T-helper 1 cell treated with Interleukin-12 subunit alpha and Interleukin-12 subunit beta and Interleukin-4 antibody, amounts not matched to agents 30 ng/mL and 1 ng/mL, for 36 hours (primary cell): ENCODE measurements around the gene CLSTN1. TPM values are rescaled to one million over a fixed set of nuclear protein-coding genes. Genes with fewer than 3 reads are reported as not detected.
"Not testable (repeated sequence)": the region's sequence is repeated elsewhere in the genome, so short reads cannot be mapped to it uniquely, and the experiment has no call there.

Experiments
- intact Hi-C: fragments of 100-400 bp; cut with micrococcal nuclease; formaldehyde crosslinking; loops from one replicate; pipeline ENCODE4 v1.15.1; 2024
- total RNA-seq: library from RNA; stranded (reverse); gene quantifications from 2 replicates; pipeline ENCODE4 v1.2.3, GENCODE V29; 2022

CLSTN1 gene
- total RNA-seq, 1 donor from 2014 or later = 102 TPM

DNA sequence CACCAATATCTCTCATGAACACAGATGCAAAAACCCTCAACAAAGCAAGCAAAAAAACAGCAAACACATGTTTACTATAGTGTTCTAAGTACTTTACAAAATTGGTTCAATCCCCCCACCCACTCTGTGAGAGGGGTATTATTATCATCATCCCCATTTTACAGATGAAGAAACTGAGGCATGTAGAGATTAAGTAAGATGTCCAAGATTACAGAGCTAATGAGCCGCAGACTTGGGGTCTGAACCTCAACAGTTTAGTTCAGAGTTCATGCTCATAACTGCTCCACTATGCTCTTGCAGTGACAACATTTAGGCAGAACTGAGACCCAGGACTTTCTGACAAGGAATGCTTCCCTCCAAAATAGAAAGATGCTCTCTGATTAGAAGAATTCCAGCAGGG lies 21.9 kb downstream of the CLSTN1 start:
- intact Hi-C loops = no loop called here

DNA sequence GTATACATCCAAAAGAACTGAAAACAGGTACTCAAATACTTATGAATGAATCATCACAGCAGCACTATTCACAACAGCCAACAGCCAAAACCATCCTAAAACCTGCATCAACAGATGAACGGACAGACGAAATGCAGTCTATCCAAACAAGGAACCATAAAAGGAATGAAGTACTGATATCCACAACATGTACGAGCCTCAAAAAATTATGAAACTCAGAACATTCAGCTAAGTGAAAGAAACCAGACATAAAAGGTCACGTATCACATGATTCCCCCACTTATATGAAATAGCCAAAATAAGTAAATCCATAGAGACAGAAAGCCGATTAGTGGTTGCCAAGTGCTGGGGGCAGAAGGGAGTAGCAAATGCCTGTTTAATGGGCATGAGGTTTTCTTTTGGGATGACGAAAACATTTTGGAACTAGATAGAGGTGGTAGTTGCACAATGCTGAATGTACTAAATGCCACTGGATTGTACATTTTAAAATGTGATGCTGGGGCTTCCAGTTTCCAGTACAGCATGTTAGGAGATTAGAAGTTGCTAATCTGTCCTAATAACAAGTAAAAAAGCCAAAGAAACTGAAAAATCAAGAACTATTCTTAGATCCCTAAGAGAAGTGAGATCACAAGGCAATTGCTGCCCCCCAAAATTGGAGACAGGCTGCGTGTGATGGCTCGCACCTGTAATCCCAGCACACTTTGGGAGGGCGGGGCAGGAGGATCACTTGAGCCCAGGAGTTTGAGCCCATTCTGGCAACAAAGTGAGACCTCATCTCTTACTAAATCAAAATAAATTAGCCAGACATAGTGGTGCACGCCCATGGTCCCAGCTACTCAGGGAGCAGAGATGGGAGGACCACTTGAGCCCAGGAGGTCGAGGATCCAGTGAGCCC lies 25.3 kb downstream of the CLSTN1 start:
- intact Hi-C loops = no loop called here

DNA sequence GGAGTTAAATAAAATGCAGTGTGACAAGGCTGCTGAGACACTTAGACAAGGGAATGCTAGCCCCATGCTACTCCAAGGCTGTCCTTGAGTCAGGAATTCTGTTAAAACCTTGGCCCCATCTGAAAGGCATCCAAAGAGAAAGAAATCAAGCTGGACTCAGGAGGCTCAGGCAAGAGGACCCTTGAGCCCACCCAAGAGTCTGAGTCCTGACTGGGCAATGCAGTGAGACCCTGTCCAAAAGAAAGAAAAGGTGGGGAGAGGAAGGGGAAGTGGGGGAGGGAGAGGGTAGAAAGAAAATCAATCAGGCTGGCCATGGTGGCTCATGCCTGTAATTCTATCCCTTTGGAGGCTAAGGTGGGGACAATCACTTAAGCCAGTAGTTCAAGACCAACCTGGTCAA lies 26.7 kb downstream of the CLSTN1 start:
- intact Hi-C loops = no loop called here

DNA sequence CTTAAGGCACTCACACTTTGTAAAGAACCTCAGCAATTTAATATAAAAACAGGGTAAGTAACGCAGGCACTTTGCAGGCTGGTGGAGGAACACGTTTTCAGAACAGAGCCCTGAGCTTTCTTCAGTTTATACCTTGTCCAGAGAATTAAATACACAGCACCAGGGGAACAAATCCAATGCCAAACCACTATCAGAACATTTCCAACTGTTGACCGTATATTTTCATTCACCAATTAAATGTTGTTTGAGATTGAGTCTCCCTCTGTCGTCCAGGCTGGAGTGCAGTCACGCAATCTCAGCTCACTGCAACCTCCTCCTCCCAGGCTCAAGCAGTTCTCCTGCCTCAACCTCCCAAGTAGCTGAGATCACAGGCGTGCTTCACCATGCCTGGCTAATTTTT lies 29.7 kb downstream of the CLSTN1 start:
- intact Hi-C loops = no loop called here

DNA sequence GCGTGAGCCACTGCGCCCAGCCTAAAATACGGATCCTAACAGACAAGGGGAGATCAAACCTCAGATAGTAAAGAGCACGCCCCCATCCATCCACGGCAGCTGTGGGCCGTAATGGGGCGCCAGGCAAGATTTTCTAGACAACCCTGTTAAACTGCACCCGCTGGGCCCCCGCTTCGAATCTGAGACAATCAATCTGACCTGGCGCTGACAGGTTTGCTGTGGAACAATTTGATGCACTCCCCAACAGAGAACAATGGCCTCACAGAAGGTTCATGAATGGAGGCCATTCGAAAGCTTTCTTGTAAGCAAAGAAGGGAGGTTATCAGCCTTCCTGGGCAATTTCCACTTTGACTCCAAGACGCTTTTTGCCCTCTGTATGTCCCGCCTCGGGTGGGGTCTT lies 30.5 kb downstream of the CLSTN1 start:
- intact Hi-C loops = no loop called here

DNA sequence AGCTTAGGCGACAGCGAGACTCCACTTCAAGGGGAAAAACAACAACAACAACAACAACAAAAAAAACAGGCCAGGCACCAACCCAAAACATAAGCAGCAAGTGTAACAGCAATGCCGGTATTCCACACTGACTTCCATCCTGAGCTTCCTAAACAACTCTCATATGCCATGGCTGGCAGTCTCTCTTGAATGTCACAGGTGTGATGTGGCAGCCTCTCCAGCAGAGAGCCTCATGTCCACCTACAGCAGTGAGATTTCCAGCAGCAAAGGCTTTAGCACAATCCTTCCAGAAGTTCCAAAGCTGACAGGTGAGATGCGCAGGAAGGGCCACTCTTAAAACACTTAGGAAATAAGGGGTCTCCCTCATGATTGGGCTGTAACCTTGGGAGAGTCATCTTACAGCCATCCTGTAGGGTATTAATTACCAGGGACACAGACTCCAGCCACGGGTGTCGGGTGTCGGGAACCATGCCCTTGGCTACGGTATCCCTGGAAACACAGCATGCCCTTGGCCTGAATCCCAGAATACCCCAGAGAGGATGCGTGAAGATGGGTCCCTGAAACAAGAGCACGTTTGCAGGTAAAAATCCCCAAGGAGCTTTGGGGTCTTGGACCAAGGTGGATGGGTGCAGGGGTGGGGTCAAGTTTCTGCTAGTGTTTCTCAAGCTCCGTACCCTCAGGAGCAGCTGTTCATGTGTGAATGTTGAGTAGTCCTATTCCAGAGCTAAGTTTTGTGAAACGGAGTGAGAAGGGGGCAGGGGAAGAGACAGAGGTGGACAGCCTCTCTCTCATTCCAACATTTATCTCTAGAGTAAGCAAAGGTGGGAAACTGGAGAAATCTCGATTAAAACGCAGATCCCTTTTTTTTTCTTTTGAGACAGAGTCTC lies 31.4 kb downstream of the CLSTN1 start:
- intact Hi-C loops = no loop called here

DNA sequence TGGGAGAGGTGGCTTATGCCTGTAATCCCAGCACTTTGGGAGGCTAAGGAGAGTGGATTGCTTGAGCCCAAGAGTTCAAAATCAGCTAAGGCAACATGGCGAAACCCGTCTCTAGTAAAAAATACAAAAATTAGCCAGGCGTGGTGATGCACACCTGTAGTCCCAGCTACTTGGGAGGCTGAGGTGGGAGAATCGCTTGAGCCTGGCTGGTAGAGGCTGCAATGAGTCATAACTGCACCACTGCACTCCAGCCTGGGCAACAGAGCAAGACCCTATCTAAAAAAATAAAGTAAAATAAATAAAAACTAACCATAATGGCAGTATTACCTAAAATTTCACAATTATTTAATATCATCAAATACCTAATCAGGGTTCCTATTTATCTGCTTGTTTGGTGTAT lies 34.1 kb downstream of the CLSTN1 start:
- intact Hi-C loops = not testable (repeated sequence)

DNA sequence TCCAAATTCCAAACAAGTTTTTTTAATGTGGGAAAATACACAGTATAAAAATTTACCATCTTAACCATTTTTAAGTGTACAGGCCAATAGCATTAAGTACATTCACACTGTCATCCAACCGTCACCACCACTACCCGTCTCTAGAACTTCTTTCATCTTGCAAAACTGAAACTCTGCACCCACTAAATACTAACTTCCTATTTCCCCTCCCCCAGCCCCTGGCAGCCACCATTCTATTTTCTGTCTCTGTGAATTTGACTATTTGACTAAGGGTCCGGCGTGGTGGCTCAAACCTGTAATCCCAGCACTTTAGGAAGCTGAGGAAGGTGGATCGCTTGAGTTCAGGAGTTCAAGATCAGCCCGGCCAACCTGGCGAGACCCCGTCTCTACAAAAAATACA lies 36.1 kb downstream of the CLSTN1 start:
- intact Hi-C loops = no loop called here

DNA sequence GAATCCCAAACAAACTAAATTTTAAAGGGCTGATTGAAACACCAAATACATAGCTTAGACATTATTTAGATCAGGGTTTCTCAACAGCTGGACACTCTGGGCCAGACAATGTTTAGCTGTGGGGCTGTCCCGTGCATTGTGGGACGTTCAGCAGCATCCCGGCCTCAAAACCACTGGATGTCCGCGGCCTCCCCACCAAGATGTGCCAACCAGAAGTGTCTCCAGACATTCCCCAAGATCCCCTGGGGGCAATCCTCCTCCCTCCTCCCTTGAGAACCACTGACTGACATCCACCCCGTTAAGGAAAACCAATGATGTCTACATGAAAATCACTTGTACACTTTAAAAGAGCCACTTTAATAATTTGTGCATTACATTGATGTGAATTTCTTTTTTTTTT lies 38.4 kb downstream of the CLSTN1 start:
- intact Hi-C loops = loop anchor here (2.0 kb wide), 2 partner anchors 159 to 247 kb away; partner anchors contain the start of gene UBE4B

DNA sequence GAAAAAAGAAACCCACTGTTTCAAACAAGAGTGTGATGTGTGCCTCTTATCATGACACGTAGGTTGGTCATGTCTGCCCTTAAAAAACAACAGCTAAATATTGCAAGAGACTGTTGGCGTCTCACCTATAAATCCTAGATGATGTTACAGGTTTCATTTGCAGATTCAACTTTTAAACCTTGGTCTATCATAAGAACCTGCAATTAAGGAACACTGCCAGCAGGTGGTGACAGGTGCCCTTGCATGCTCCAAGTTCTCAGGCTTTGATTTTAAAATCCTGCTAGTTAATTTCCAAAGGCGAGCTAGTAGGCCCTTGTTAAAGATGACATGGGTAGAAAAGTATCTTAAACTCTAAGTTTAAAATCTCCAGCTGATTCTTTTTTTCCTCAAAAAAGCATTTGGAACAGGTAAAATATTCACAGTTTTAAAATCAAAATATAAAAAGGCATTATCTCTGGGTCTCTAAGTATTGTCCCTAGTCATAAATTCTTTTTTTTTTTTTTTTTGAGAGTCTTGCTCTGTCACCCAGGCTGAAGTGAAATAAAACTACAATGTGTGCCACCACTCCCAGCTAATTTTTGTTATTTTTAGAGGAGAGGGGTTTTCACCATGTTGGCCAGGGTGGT lies 39.1 kb downstream of the CLSTN1 start:
- intact Hi-C loops = loop anchor here (1.0 to 2.0 kb wide), 8 partner anchors 16 to 644 kb away; partner anchors contain the start of genes CTNNBIP1 and UBE4B

DNA sequence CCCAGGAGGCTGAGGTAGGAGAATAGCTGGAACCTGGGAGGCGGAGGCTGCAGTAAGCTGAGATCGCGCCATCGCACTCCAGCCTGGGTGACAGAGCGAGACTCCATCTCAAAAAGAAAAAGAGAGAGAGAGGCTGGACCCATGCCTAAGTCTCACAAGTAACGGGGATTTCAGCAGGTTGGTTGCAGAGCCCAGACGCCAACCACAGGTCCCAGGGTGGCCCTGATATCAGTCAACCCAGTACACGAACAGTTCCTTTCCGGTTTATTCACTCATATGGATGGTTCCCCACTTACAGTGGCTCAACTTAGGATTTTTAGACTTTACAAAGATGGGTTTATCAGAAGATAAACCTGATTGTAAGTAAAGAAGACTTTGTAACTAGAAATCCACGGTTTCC lies 40.9 kb downstream of the CLSTN1 start:
- intact Hi-C loops = no loop called here

DNA sequence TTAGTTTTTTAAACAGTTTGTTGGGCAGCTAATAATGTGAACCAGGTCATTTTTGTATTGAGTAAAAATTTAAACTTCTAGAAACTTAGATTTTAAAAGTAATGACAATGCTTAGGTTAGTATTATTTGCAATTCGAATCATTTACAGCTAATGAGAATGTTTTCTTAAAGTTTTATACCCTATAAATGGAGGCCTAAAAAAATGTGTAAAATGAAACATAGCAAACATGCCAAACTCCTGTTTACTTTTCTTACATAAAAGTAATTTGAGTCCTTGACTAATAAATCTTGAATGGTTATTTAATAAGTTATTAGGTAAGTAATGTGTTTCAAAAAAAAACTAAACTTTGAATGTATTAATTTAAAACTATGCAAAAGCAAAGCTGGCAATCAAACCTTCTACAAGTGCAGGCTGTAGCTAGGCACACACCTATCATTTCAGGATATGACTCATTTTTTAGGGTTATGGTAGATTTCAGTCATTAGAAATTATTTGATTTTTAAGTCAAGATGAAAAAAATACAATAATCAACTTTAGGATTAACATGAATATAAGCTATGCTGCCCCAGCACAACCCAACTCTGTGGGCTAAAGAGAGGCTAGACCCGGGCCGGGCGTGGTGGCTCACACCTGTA lies 41.5 kb downstream of the CLSTN1 start:
- intact Hi-C loops = no loop called here

DNA sequence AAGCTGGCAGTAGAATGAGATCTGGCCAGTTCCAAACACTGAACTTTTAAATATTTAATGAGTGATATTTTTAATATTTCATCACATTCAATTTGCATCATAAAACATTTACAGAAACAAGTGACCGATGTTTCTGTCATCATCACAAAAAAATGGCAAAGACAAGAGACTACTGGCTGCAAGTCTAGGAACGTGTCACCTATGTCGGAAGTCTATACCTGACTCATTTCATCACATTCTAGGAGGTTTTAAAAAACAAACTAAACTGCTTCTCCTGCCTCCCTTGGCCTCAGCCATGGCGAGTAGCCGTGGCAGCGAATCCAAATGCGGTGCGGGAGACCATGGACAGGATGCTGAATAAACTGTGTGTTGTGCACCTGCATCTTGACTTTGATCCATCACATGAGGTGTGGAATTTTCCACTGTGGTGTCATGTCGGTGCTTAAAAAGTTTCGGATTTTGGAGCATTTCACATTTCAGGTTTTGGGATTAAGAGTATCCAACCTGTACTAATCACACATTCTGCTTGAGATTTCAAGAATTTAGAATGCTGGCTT lies 43.1 kb downstream of the CLSTN1 start:
- intact Hi-C loops = no loop called here

DNA sequence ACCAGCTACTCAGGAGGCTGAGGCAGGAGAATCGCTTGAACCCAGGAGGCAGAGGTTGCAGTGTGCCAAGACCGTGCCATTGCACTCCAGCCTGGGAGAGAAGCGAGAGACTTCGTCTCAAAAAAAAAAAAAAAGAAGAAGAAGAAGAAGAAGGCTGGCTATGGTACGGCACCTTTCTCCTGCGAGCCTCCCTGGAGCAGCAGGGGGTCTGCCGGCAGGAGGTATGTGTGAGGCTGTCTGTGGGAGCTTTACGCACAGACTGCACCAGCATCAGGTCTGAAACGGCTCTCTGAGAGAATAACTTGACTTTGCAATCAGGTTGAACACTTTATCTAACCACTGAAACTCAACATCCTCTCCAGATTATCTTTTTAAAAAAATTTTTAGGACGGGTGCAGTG lies 44.9 kb downstream of the CLSTN1 start:
- intact Hi-C loops = no loop called here

DNA sequence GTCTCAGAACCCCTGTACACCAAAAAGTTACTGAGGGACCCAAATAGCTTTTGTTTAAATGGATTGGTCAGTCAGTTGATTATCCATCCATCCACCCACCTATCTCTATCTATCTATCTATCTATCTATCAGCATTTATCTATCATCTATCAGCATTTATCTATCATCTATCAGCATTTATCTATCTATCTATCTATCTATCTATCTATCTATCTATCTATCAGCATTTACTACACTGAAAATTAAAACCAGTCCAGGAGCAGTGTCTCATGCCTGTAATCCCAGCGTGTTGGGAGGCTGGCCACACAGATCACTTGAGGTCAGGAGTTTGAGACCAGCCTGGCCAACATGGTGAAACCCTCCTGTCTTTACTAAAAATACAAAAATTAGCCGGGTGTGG lies 47.1 kb downstream of the CLSTN1 start:
- intact Hi-C loops = no loop called here

DNA sequence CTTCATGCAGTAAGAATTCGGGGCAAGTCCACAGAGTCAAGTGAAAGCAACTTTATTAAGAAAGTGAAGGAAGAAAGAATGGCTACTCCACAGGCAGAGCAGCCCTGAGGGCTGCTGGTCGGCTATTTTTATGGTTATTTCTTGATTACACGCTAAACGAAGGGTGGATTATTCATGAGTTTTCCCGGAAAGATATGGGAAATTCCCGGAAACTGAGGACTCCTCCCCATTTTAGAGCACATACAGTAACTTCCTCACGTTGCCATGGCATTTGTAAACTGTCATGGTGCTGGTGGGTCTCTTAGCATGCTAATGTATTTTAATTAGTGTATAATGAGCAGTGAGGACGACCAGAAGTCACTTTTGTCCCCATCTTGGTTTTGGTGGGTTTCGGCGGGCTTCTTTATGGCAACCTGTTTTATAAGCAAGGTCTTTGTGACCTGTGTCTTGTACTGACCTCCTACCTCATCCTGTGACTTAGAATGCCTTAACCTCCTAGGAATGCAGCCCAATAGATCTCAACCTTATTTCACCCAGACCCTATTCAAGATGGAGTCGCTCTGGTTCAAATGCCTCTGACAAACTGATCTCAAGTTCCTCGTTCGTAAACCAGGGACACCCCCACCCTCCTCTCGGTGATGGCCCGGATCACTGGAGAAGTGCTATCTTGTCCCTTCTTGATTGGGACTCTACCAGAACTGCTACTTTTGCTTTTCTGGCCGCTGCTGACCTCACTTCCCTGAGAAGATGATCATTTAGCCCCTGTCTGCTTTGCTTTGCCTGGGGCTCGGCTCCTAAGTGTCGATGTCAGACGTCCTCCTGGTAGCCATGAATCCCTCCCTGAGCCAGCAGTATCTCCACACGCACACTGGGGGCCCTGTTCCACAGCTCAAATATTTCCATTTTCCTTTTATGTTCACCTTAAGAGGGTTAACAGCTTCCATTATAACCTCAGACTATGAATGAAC lies 48.8 kb downstream of the CLSTN1 start:
- intact Hi-C loops = no loop called here

DNA sequence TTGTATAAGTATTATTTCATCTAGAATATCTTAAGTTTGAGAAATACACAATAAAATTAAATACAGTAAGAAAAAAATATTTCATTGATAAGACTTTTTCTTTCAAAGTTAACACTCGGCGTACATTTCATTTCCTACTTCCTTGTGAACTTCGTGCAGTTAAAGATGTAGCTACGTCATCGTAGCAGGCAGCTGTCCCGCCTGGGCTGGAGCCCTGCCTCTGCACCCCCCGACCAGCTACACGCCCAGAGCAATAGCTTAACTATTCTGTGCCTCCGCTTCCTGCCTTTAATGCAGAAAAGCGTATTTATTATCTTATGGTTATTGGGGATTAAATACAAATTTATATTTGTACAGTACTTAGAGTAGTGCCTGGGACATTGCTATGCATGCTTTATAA lies 53.5 kb downstream of the CLSTN1 start:
- intact Hi-C loops = no loop called here

DNA sequence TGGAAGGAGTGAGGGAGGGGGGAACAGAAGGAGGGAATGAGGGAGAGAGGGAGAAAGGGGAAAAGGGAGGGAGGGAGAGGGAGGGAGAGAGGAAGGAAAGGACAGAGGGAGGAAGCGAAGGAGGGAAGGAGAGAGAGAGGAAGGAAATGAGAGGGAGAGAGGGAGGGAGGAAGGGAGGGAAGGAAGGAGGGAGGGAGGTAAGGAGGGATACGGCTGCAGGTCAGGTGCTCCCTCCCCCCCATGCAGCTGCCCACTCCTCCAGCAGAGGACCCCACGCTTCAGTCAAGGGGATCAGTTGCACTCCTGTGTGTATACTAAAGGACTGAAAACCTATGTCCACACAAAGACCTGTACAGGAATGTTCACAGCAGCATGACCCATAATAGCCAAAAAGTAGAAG lies 54.8 kb downstream of the CLSTN1 start:
- intact Hi-C loops = no loop called here

DNA sequence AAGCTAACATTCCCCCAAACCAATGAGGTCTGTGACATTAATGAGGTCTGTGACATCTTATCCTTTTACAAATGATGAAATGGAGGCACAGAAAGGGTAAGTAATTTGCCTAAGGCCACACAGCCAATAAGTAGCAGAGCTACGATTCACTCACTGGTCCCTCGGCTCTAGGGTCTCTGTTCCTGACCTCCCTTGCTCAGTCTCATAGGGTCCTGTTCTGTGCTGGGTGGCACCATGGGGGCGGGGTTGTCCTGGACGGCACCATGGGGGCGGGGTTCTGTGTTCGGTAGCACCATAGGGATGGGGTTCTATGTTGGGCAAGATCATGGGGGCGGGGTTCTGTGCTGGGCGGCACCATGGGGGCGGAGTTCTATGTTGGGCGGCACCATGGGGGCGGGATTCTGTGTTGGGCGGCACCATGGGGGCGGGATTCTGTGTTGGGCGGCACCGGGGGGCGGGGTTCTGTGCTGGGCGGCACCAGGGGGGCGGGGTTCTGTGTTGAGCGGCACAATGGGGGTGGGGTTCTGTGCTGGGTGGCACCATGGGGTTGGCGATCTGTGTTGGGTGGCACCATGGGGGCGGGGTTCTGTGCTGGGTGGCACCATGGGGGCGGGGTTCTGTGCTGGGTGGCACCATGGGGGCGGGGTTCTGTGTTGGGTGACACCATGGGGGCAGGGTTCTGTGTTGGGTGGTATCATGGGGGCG lies 55.6 kb downstream of the CLSTN1 start:
- intact Hi-C loops = no loop called here
